B cell (primary cell): ENCODE data around the gene WRAP73. TPM values are rescaled to one million over a fixed set of nuclear protein-coding genes. Genes with fewer than 3 reads are reported as not detected.

ENCODE experiments used
- ATAC-seq: fragments of 200-7000 bp; cut with Tn5 transposase; one replicate; pipeline ENCODE4 v1.10.0; 2021; ENCODE audit warnings: low read depth, mild to moderate bottlenecking, moderate number of reproducible peaks, moderate library complexity
- CTCF ChIA-PET: fragments of 350-600 bp; sonication (Branson Sonifier 250); formaldehyde crosslinking; loops from one replicate; lab custom pipeline; 2021; ENCODE audit warnings: antibody characterized with exemption, inconsistent platforms; lab: Charles Lee
- POLR2A ChIA-PET: fragments of 350-600 bp; sonication (Branson Sonifier 250); formaldehyde crosslinking; loops from one replicate; lab custom pipeline; 2021; ENCODE audit warnings: antibody characterized with exemption; lab: Charles Lee
- DNase-seq: peaks from one replicate; pipeline ENCODE4 v3.0.0; 2013
- H2AFZ ChIP-seq: 2 replicates; pipeline ENCODE4 v1.6.1; 2012; ENCODE audit warnings: mild to moderate bottlenecking, low read depth, low read length; ENCODE audit not compliant: insufficient read depth, poor library complexity, severe bottlenecking
- H3K27ac ChIP-seq, 2 donors: 1 replicate in 1 of 2; 2 replicates in 1 of 2; pipeline ENCODE4 v1.5.1; 2012 to 2013; ENCODE audit warnings: low read length in 2 of 2, mild to moderate bottlenecking in 2 of 2, moderate library complexity in 1 of 2
- H3K27me3 ChIP-seq, 4 experiments: fragments of 200-600 bp in 1 of 4; sonication (generic) in 1 of 4; replicated peaks in 1 of 4; 1 replicate in 2 of 4; 2 replicates in 2 of 4; pipeline versions ENCODE4 v1.6.1 to v1.7.0; 2013 to 2016; ENCODE audit warnings: low read length in 3 of 4, mild to moderate bottlenecking in 2 of 4, mixed read lengths in 1 of 4, moderate library complexity in 1 of 4; ENCODE audit not compliant: insufficient read depth in 4 of 4, control insufficient read depth in 3 of 4; ENCODE audit errors: control extremely low read depth in 1 of 4
- H3K36me3 ChIP-seq, 2 experiments: replicated peaks in 1 of 2; 1 replicate in 1 of 2; 2 replicates in 1 of 2; pipeline versions ENCODE4 v1.6.1 to v1.7.1; 2013; ENCODE audit warnings: low read length in 1 of 2; ENCODE audit not compliant: insufficient read depth in 2 of 2, control insufficient read depth in 1 of 2; ENCODE audit errors: control extremely low read depth in 1 of 2, extremely low read depth in 1 of 2
- H3K4me1 ChIP-seq, 2 donors: fragments of 200-600 bp in 1 of 2; sonication (generic) in 1 of 2; 1 replicate in 1 of 2; 2 replicates in 1 of 2; pipeline versions ENCODE4 v1.5.1 to v1.6.1; 2013 to 2017; ENCODE audit warnings: low read length in 2 of 2; ENCODE audit not compliant: control insufficient read depth in 2 of 2, insufficient read depth in 2 of 2
- H3K4me2 ChIP-seq: replicated peaks from 2 replicates; pipeline ENCODE3; 2012; ENCODE audit warnings: mild to moderate bottlenecking, low read depth, low read length; ENCODE audit not compliant: poor library complexity, severe bottlenecking
- H3K4me3 ChIP-seq, 5 experiments: fragments of 200-600 bp in 1 of 5; sonication (generic) in 1 of 5; 1 replicate in 3 of 5; 2 replicates in 2 of 5; pipeline versions ENCODE4 v1.5.1 to v1.7.0; 2011 to 2016; ENCODE audit warnings: low read length in 4 of 5, mild to moderate bottlenecking in 4 of 5, low read depth in 2 of 5, control low read depth in 1 of 5, moderate library complexity in 1 of 5; ENCODE audit not compliant: insufficient read depth in 1 of 5; ENCODE audit errors: control extremely low read depth in 1 of 5, extremely low read depth in 1 of 5
- H3K79me2 ChIP-seq: fragments of 200-600 bp; sonication (generic); one replicate; pipeline ENCODE4 v1.6.0; 2016; ENCODE audit warnings: low read length; ENCODE audit not compliant: control insufficient read depth, insufficient read depth
- H3K9ac ChIP-seq: fragments of 200-600 bp; sonication (generic); 2 replicates; pipeline ENCODE4 v1.6.1; 2017; ENCODE audit warnings: mild to moderate bottlenecking, low read length, moderate library complexity
- H3K9me3 ChIP-seq, 3 donors: one replicate each; pipeline versions ENCODE4 v1.6.1 to v1.7.1; 2013; ENCODE audit warnings: low read length in 2 of 3; ENCODE audit not compliant: control insufficient read depth in 2 of 3, insufficient read depth in 1 of 3; ENCODE audit errors: control extremely low read depth in 1 of 3
- H4K20me1 ChIP-seq: 2 replicates; pipeline ENCODE4 v1.6.0; 2012; ENCODE audit warnings: mild to moderate bottlenecking, low read length; ENCODE audit not compliant: insufficient read depth, control insufficient read depth, poor library complexity, severe bottlenecking
- H3K27ac Mint-ChIP-seq: one replicate; pipeline ENCODE4 v1.8.0; 2021; ENCODE audit warnings: mixed read lengths
- H3K27me3 Mint-ChIP-seq: one replicate; pipeline ENCODE4 v1.8.0; 2021; ENCODE audit warnings: mixed read lengths
- H3K4me1 Mint-ChIP-seq: one replicate; pipeline ENCODE4 v1.8.0; 2021; ENCODE audit warnings: mixed read lengths
- H3K4me3 Mint-ChIP-seq: one replicate; pipeline ENCODE4 v1.8.0; 2021; ENCODE audit warnings: mixed read lengths
- H3K9me3 Mint-ChIP-seq: one replicate; pipeline ENCODE4 v1.8.0; 2022; ENCODE audit warnings: mixed read lengths; ENCODE audit not compliant: insufficient read depth
- CTCF ChIP-seq: fragments of 200-600 bp; IDR thresholded peaks from one replicate; pipeline ENCODE4 v1.8.0; 2022; ENCODE audit warnings: antibody characterized with exemption, mild to moderate bottlenecking
- EZH2 ChIP-seq: IDR thresholded peaks from 2 replicates; pipeline ENCODE4 v1.6.1; 2012; ENCODE audit warnings: borderline replicate concordance, low read depth, mild to moderate bottlenecking, moderate library complexity, low read length; ENCODE audit not compliant: insufficient read depth, poor library complexity, severe bottlenecking
- WGBS: methylation state at CpG from one replicate; pipeline ENCODE4 v1.1.5; 2013; ENCODE audit warnings: missing lambda C conversion rate; ENCODE audit not compliant: insufficient coverage; 5-methylcytosine and 5-hydroxymethylcytosine counted together
- intact Hi-C: fragments of 100-400 bp; cut with micrococcal nuclease; formaldehyde crosslinking; loops from one replicate; pipeline ENCODE4 v1.10.0; 2022
- polyA plus RNA-seq: library from polyadenylated mRNA; depleted of rRNA; stranded (reverse); fragments of >200 nt; gene quantifications from 2 replicates; pipeline ENCODE4 v1.2.3, GENCODE V29; 2012
- total RNA-seq, 2 donors: library from RNA; stranded (reverse); fragments of 120-200 nt in 1 of 2; gene quantifications; 1 replicate in 1 of 2; 2 replicates in 1 of 2; pipeline versions ENCODE4 v1.2.3 to v1.2.4, GENCODE V29; 2013 to 2022

WRAP73 gene
- total and polyA plus RNA-seq, 2 donors (not counting 1 experiment from before 2014, with no cell fraction given): 37.1 to 68.5 TPM

GRCh38 chr1:3634059-3634800 lies 15.7 kb downstream of the WRAP73 start:
- 97% methylated on average over 22 of the region's 22 CpGs for WGBS
- no peaks in the 10 kb centered on the region for H4K20me1 ChIP-seq
- peaks cover 0 to 4% of the 10 kb centered on the region in 2 donors for H3K4me1 ChIP-seq
- no peaks in the 10 kb centered on the region for H3K27me3 Mint-ChIP-seq
- no peak overlapping the region for H3K27ac ChIP-seq
- peaks cover under 1% of the 10 kb centered on the region for H3K79me2 ChIP-seq
- ATAC-seq (no peak), DNase-seq (no peak)
- ChIA-PET CTCF (interaction anchor here (2.0 kb wide), 1 partner anchor 14 kb away, joined by 7 read pairs; no protein-coding TSS in a partner anchor), POLR2A (no interaction called here)
- H3K4me2 ChIP-seq: no peak overlapping the region
- H3K36me3 ChIP-seq: peaks cover 0 to 77% of the 10 kb centered on the region in 2 experiments
- H3K9me3 Mint-ChIP-seq: no peaks in the 10 kb centered on the region
- TF ChIP-seq EZH2: no peak
- no peak for TF ChIP-seq CTCF
- H3K27me3 ChIP-seq: no peaks in the 10 kb centered on the region
- H3K9me3 ChIP-seq: no peaks in the 10 kb centered on the region
- H3K9ac ChIP-seq: no peak overlapping the region
- H2AFZ ChIP-seq: no peak overlapping the region
- H3K27ac Mint-ChIP-seq: no peak overlapping the region
- no peak overlapping the region for H3K4me3 Mint-ChIP-seq
- no peak overlapping the region for H3K4me3 ChIP-seq
- intact Hi-C loops: no loop called here
- peaks cover 5% of the 10 kb centered on the region for H3K4me1 Mint-ChIP-seq

- Histone ChIP-seq H3K4me3 (no peak overlapping the region), H3K4me2 (no peak overlapping the region), H3K27me3 (no peaks in the 10 kb centered on the region), H3K79me2 (no peaks in the 10 kb centered on the region), H2AFZ (no peak overlapping the region), H3K4me1 (peaks cover 0 to 4% of the 10 kb centered on the region in 2 donors), H4K20me1 (no peaks in the 10 kb centered on the region), H3K9ac (no peak overlapping the region), H3K36me3 (peaks cover 0 to 80% of the 10 kb centered on the region in 2 experiments), H3K27ac (no peak overlapping the region), H3K9me3 (no peaks in the 10 kb centered on the region)
- DNase-seq (no peak), ATAC-seq (no peak)
- H3K27ac Mint-ChIP-seq: no peak overlapping the region
- no peaks in the 10 kb centered on the region for H3K27me3 Mint-ChIP-seq
- intact Hi-C loops: no loop called here
- TF ChIP-seq CTCF (no peak), EZH2 (no peak)
- over 99% methylated on average over 28 of the region's 28 CpGs for WGBS
- no peak overlapping the region for H3K4me3 Mint-ChIP-seq
- H3K9me3 Mint-ChIP-seq: no peaks in the 10 kb centered on the region
- POLR2A ChIA-PET: no interaction called here
- CTCF ChIA-PET: interaction anchor here (2.0 kb wide), 1 partner anchor 14 kb away, joined by 7 read pairs; no protein-coding TSS in a partner anchor
- peaks cover 7% of the 10 kb centered on the region for H3K4me1 Mint-ChIP-seq
Observed at GRCh38 chr1:3633344-3634058, 16.4 kb downstream of the WRAP73 start.
